HepG2 (cell line): ENCODE data around the gene TBCD. TPM values are rescaled to one million over a fixed set of nuclear protein-coding genes. Genes with fewer than 3 reads are reported as not detected.

Source experiments
- ATRX ChIP-seq: sonication (generic); formaldehyde crosslinking; IDR thresholded peaks from 2 replicates; pipeline ENCODE4 v1.4.0; 2020; ENCODE audit warnings: missing genetic modification reagents, borderline replicate concordance
- E2F2 ChIP-seq: sonication (generic); formaldehyde crosslinking; IDR thresholded peaks from 2 replicates; pipeline ENCODE4 v1.4.0; 2020; ENCODE audit warnings: missing genetic modification reagents, borderline replicate concordance
- HMGXB4 ChIP-seq, 2 experiments: sonication (generic) in 1 of 2; formaldehyde crosslinking in 1 of 2; IDR thresholded peaks; 2 replicates each; pipeline versions ENCODE4 v1.4.0 to v1.6.1; 2018 to 2020; ENCODE audit warnings: missing genetic modification reagents in 2 of 2, borderline replicate concordance in 1 of 2, low read depth in 1 of 2, mild to moderate bottlenecking in 1 of 2, missing biosample characterization in 1 of 2
- HOXA7 ChIP-seq: sonication (generic); formaldehyde crosslinking; IDR thresholded peaks from 2 replicates; pipeline ENCODE4 v1.8.1; 2022; ENCODE audit warnings: mild to moderate bottlenecking, missing genetic modification reagents, moderate library complexity
- TFDP1 ChIP-seq: IDR thresholded peaks from 2 replicates; pipeline ENCODE4 v1.6.1; 2016; ENCODE audit warnings: missing compliant biosample characterization, missing genetic modification reagents, borderline replicate concordance
- ZBTB7A ChIP-seq: sonication (generic); formaldehyde crosslinking; IDR thresholded peaks from 2 replicates; pipeline ENCODE4 v1.8.0; 2022; ENCODE audit warnings: mild to moderate bottlenecking, missing genetic modification reagents
- ZNF318 ChIP-seq: sonication (generic); formaldehyde crosslinking; IDR thresholded peaks from 2 replicates; pipeline ENCODE4 v1.4.0; 2020; ENCODE audit warnings: mild to moderate bottlenecking, missing genetic modification reagents
- ZNF589 ChIP-seq: sonication (generic); formaldehyde crosslinking; conservative IDR thresholded peaks from 2 replicates; pipeline ENCODE4 v1.8.0; 2022; ENCODE audit warnings: mild to moderate bottlenecking, moderate library complexity, missing genetic modification reagents
- ZNF687 ChIP-seq: sonication (generic); formaldehyde crosslinking; IDR thresholded peaks from 2 replicates; pipeline ENCODE4 v1.5.1; 2020; ENCODE audit warnings: mild to moderate bottlenecking, missing genetic modification reagents, moderate library complexity
- ZSCAN29 ChIP-seq: sonication (generic); formaldehyde crosslinking; conservative IDR thresholded peaks from 2 replicates; pipeline ENCODE4 v1.4.0; 2020; ENCODE audit warnings: mild to moderate bottlenecking, missing genetic modification reagents
- polyA plus RNA-seq, 8 experiments: library from polyadenylated mRNA; depleted of rRNA in 3 of 8; stranded (reverse) in 7 of 8; unstranded in 1 of 8; fragments of >200 nt; fragmentation: Illumina TruSeq in 4 of 8; extraction: Trizol in 4 of 8; gene quantifications; 2 replicates each; pipeline versions ENCODE4 v1.2.1 to v1.2.3, GENCODE V29; 2011 to 2016; ENCODE audit warnings: low read depth in 4 of 8, missing spikeins in 1 of 8, mixed read lengths in 1 of 8; ENCODE audit not compliant: insufficient read depth in 1 of 8
- total RNA-seq, 5 experiments: library from RNA; depleted of rRNA; stranded (reverse); fragments of >200 nt; fragmentation: Illumina TruSeq; extraction: Trizol; gene quantifications; 2 replicates each; pipeline ENCODE4 v1.2.3, GENCODE V29; 2016; ENCODE audit warnings: low read depth in 1 of 5

Gene TBCD
- total and polyA plus RNA-seq, 2 of the 13 experiments (the other 11 are each of a cell fraction or from before 2014, with no cell fraction given), result 33.9 to 54.8 TPM

GRCh38 chr17:82713071-82713723, 38.7 kb upstream of the TBCD start (continued):
- TF ChIP-seq ZSCAN29 (CRISPR knock-in tag), result no peak
- no peak for TF ChIP-seq ZBTB7A (CRISPR knock-in tag)
- TF ChIP-seq ZNF318, result no peak
- no peak for TF ChIP-seq E2F2 (CRISPR knock-in tag)
- TF ChIP-seq ATRX (CRISPR knock-in tag), result no peak
- TF ChIP-seq TFDP1 (CRISPR knock-in tag), result no peak
- no peak for TF ChIP-seq HOXA7 (CRISPR knock-in tag)
- no peak for TF ChIP-seq ZNF589
- 0 out of 2 replicates have a peak, but pooled peaks have one; percentile 10 for TF ChIP-seq ZNF687 (CRISPR knock-in tag)
- TF ChIP-seq HMGXB4 (CRISPR knock-in tag; IDR thresholded peaks at IDR 0.05; ENCODE audit: borderline replicate concordance in 1 of 2, low read depth in 1 of 2), result no peak
